Suppressor macrophage treated with lipopolysaccharide for 1 hour (primary cell): ENCODE data around the gene AQP5.

Source experiments
- DNase-seq, 3 donors: peaks; one replicate each; pipeline ENCODE4 v3.0.0-alpha.2; 2020 to 2022

Gene AQP5

GRCh38 chr12:49951411-49952240 is 10.0 kb upstream of the AQP5 start:
- no peak for DNase-seq

- peak in 2 of 3 donors; percentile 49 to 50 for DNase-seq
Observed at GRCh38 chr12:49952391-49953055, 9.1 kb upstream of the AQP5 start.

GRCh38 chr12:49953151-49953550 is 8.5 kb upstream of the AQP5 start:
- no peak for DNase-seq

GRCh38 chr12:49953961-49954846 is 7.5 kb upstream of the AQP5 start:
- no peak for DNase-seq

GRCh38 chr12:49954863-49955830 is 6.5 kb upstream of the AQP5 start:
- DNase-seq: no peak

GRCh38 chr12:49955899-49956662 is 5.6 kb upstream of the AQP5 start:
- peak in 2 of 3 donors; percentile 32 to 45 for DNase-seq

- DNase-seq: no peak
Observed at GRCh38 chr12:49956663-49957569, 4.8 kb upstream of the AQP5 start.

- no peak for DNase-seq
Observed at GRCh38 chr12:49957570-49957967, 4.1 kb upstream of the AQP5 start.

GRCh38 chr12:49959685-49960473 is 1.8 kb upstream of the AQP5 start:
- no peak for DNase-seq

- no peak for DNase-seq
Observed at GRCh38 chr12:49960474-49961110, 1.1 kb upstream of the AQP5 start.

- no peak for DNase-seq
Observed at GRCh38 chr12:49961993-49962764, 507 bp downstream of the AQP5 start.

GRCh38 chr12:49962861-49963765 is 1.4 kb downstream of the AQP5 start:
- no peak for DNase-seq

- no peak for DNase-seq
Observed at GRCh38 chr12:49963976-49964815, 2.5 kb downstream of the AQP5 start.

GRCh38 chr12:49964849-49965624 is 3.4 kb downstream of the AQP5 start:
- no peak for DNase-seq

- no peak for DNase-seq
Observed at GRCh38 chr12:49965836-49966235, 4.2 kb downstream of the AQP5 start.
